Osteoblast (primary cell): ENCODE results near the gene HSPBP1. TPM values are rescaled to one million over a fixed set of nuclear protein-coding genes. Genes with fewer than 3 reads are reported as not detected.

Experiments used
- DNase-seq: peaks from one replicate; pipeline ENCODE4 v3.0.0; 2011; ENCODE audit warnings: low spot score, mixed read lengths; ENCODE audit not compliant: insufficient read length; ENCODE audit errors: missing footprints
- H2AFZ ChIP-seq: 2 replicates; pipeline ENCODE4 v1.6.0; 2011; ENCODE audit warnings: mild to moderate bottlenecking, low read length
- H3K27ac ChIP-seq: 2 replicates; pipeline ENCODE4 v1.5.1; 2011; ENCODE audit warnings: mild to moderate bottlenecking, low read depth, low read length, moderate library complexity
- H3K27me3 ChIP-seq: 2 replicates; pipeline ENCODE4 v1.6.0; 2012; ENCODE audit warnings: mild to moderate bottlenecking, control low read depth, inconsistent platforms, low read length, moderate library complexity; ENCODE audit not compliant: insufficient read depth
- H3K36me3 ChIP-seq: 2 replicates; pipeline ENCODE4 v1.5.1; 2011; ENCODE audit warnings: mild to moderate bottlenecking, low read length, control low read depth, moderate library complexity; ENCODE audit not compliant: insufficient read depth
- H3K4me1 ChIP-seq: 2 replicates; pipeline ENCODE4 v1.5.1; 2011; ENCODE audit warnings: mild to moderate bottlenecking, low read length, control low read depth, moderate library complexity; ENCODE audit not compliant: insufficient read depth
- H3K4me2 ChIP-seq: 2 replicates; pipeline ENCODE4 v1.6.0; 2011; ENCODE audit warnings: mild to moderate bottlenecking, low read length; ENCODE audit not compliant: insufficient read depth
- H3K4me3 ChIP-seq: fragments of 200-600 bp; sonication (generic); 3 replicates; pipeline ENCODE4 v1.5.1; 2012; ENCODE audit warnings: mild to moderate bottlenecking, low read length, inconsistent platforms; ENCODE audit not compliant: insufficient read depth
- H3K79me2 ChIP-seq: 2 replicates; pipeline ENCODE4 v1.6.0; 2012; ENCODE audit warnings: mild to moderate bottlenecking, low read length, control low read depth, inconsistent platforms; ENCODE audit not compliant: insufficient read depth
- H3K9me3 ChIP-seq: 2 replicates; pipeline ENCODE4 v1.5.1; 2011; ENCODE audit warnings: low read depth, low read length, control low read depth
- H4K20me1 ChIP-seq: 2 replicates; pipeline ENCODE4 v1.6.0; 2012; ENCODE audit warnings: mild to moderate bottlenecking, low read length, control low read depth; ENCODE audit not compliant: insufficient read depth
- CTCF ChIP-seq: IDR thresholded peaks from 2 replicates; pipeline ENCODE4 v1.5.1; 2011; ENCODE audit warnings: mild to moderate bottlenecking, low read depth, low read length, moderate library complexity; ENCODE audit errors: extremely low read depth
- total RNA-seq: library from RNA; depleted of rRNA; stranded (reverse); fragments of >200 nt; gene quantifications from 2 replicates; pipeline ENCODE4 v1.2.3, GENCODE V29; 2012

HSPBP1 gene
- total RNA-seq, 1 donor = 26.4 TPM

DNA sequence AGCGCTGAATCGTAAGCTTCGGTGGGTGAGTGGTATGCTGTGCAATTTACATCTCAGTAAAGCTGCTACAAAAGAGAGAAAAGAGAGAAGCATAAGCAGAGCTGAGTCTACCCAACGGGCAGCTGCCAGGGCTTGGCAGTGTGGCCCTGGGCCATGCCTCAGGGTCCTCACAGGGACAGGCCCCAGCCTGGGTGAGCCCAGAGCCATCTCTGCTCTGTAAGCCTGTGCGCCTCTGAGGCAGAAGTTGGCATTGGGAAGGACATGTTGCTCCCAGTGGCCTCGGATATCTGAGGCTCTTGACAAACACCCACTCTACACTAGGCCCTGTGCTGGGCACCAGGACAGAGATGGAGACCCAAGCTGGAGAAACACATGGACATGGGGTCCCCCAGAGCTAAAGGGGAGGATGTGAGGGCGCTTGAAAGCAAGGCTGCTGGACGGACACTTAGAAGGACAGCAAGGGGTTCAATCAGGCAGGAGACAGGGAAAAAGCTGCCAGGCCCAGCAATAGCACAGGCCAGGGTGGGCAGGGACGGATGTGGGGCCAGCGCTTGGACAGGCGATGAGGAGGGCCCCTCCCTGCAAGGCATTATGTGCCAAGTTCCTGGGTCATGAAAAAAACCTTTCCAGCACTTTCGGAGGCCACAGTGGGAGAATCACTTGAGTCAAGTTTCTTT lies 35.8 kb downstream of the HSPBP1 start:
- no peak for TF ChIP-seq CTCF
- no peak overlapping the region for H2AFZ ChIP-seq
- no peak overlapping the region for H3K27ac ChIP-seq
- peaks cover 62% of the 10 kb centered on the region for H3K36me3 ChIP-seq
- peaks cover 41% of the 10 kb centered on the region for H3K79me2 ChIP-seq
- H4K20me1 ChIP-seq = peaks cover 37% of the 10 kb centered on the region
- no peak overlapping the region for H3K4me2 ChIP-seq
- H3K4me3 ChIP-seq = no peak overlapping the region
- H3K4me1 ChIP-seq = no peaks in the 10 kb centered on the region
- no peaks in the 10 kb centered on the region for H3K9me3 ChIP-seq
- DNase-seq = peak; percentile 73
- no peaks in the 10 kb centered on the region for H3K27me3 ChIP-seq

- no peaks in the 10 kb centered on the region for H3K27me3 ChIP-seq
- no peak overlapping the region for H2AFZ ChIP-seq
- no peaks in the 10 kb centered on the region for H3K9me3 ChIP-seq
- peak; percentile 72 for DNase-seq
- no peak overlapping the region for H3K4me2 ChIP-seq
- no peak overlapping the region for H3K27ac ChIP-seq
- TF ChIP-seq CTCF = no peak
- H3K79me2 ChIP-seq = peaks cover 25% of the 10 kb centered on the region
- peaks cover 21% of the 10 kb centered on the region for H4K20me1 ChIP-seq
- peaks cover 74% of the 10 kb centered on the region for H3K36me3 ChIP-seq
- no peak overlapping the region for H3K4me3 ChIP-seq
- H3K4me1 ChIP-seq = no peaks in the 10 kb centered on the region
Measured at GRCh38 chr19:55242517-55242916, 37.4 kb downstream of the HSPBP1 start.

GRCh38 chr19:55241935-55242464 lies 37.9 kb downstream of the HSPBP1 start:
- H3K9me3 ChIP-seq = no peaks in the 10 kb centered on the region
- no peak for TF ChIP-seq CTCF
- H3K27ac ChIP-seq = no peak overlapping the region
- H3K4me2 ChIP-seq = no peak overlapping the region
- H4K20me1 ChIP-seq = peaks cover 16% of the 10 kb centered on the region
- H3K27me3 ChIP-seq = no peaks in the 10 kb centered on the region
- H2AFZ ChIP-seq = no peak overlapping the region
- DNase-seq = peak; percentile 45
- peaks cover 79% of the 10 kb centered on the region for H3K36me3 ChIP-seq
- H3K4me1 ChIP-seq = no peaks in the 10 kb centered on the region
- no peak overlapping the region for H3K4me3 ChIP-seq
- H3K79me2 ChIP-seq = peaks cover 19% of the 10 kb centered on the region

- Histone ChIP-seq H3K4me3 (no peak overlapping the region), H3K9me3 (no peaks in the 10 kb centered on the region), H3K4me2 (no peak overlapping the region), H3K27me3 (no peaks in the 10 kb centered on the region), H2AFZ (no peak overlapping the region), H3K36me3 (peaks cover 79% of the 10 kb centered on the region), H3K27ac (no peak overlapping the region), H4K20me1 (peaks cover 10% of the 10 kb centered on the region), H3K4me1 (no peaks in the 10 kb centered on the region), H3K79me2 (peaks cover 13% of the 10 kb centered on the region)
- DNase-seq = peak; percentile 65
- TF ChIP-seq CTCF = no peak
Measured at GRCh38 chr19:55241143-55241934, 38.6 kb downstream of the HSPBP1 start.
